Activated T-cell treated with anti-CD3 and anti-CD28 coated beads, Interleukin-2, amount 50 U/mL, for 72 hours (primary cell): ENCODE results near the gene OR3A3. TPM values are rescaled to one million over a fixed set of nuclear protein-coding genes. Genes with fewer than 3 reads are reported as not detected.
A peak's percentile ranks its signal among the peaks of the same experiment; 100 is the strongest.
"Not testable (repeated sequence)": the region's sequence is repeated elsewhere in the genome, so short reads cannot be mapped to it uniquely, and the experiment has no call there.

Source experiments
- ATAC-seq, 2 donors: fragments of 150-1000 bp; cut with Tn5 transposase; replicated peaks in 1 of 2; 2 replicates each; pipeline ENCODE4 v1.10.0; 2021; ENCODE audit warnings: moderate library complexity in 2 of 2, mild to moderate bottlenecking in 1 of 2
- DNase-seq, 2 donors: peaks; one replicate each; pipeline ENCODE4 v3.0.0; 2021 to 2022; ENCODE audit warnings: mixed read lengths in 1 of 2
- H3K27ac Mint-ChIP-seq: one replicate; pipeline ENCODE4 v1.8.0; 2022; ENCODE audit warnings: mild to moderate bottlenecking, moderate library complexity, mixed read lengths
- H3K27me3 Mint-ChIP-seq: one replicate; pipeline ENCODE4 v1.8.0; 2022; ENCODE audit warnings: low read depth, mixed read lengths
- H3K36me3 Mint-ChIP-seq, 2 donors: one replicate each; pipeline ENCODE4 v1.8.0; 2022; ENCODE audit warnings: mixed read lengths in 2 of 2, mild to moderate bottlenecking in 1 of 2; ENCODE audit not compliant: insufficient read depth in 2 of 2
- H3K4me1 Mint-ChIP-seq: one replicate; pipeline ENCODE4 v1.8.0; 2022; ENCODE audit warnings: low read depth, mixed read lengths
- H3K4me3 Mint-ChIP-seq, 2 donors: one replicate each; pipeline ENCODE4 v1.8.0; 2022; ENCODE audit warnings: mild to moderate bottlenecking in 2 of 2, mixed read lengths in 2 of 2, moderate library complexity in 2 of 2
- H3K9me3 Mint-ChIP-seq, 2 donors: one replicate each; pipeline ENCODE4 v1.8.0; 2022; ENCODE audit warnings: mixed read lengths in 2 of 2
- total RNA-seq, 2 donors: library from RNA; stranded (reverse); gene quantifications; one replicate each; pipeline ENCODE4 v1.2.3, GENCODE V29; 2022

The OR3A3 gene
- total RNA-seq, 2 donors from 2014 or later, result not detected

GRCh38 chr17:3418222-3418621 lies 7.1 kb downstream of the OR3A3 start:
- ATAC-seq (no peak), DNase-seq (no peak)
- Mint-ChIP-seq H3K4me1 (no peaks in the 10 kb centered on the region), H3K36me3 (no peaks in the 10 kb centered on the region), H3K27me3 (peaks cover 12% of the 10 kb centered on the region), H3K9me3 (no peaks in the 10 kb centered on the region), H3K27ac (no peak overlapping the region), H3K4me3 (no peak overlapping the region)

GRCh38 chr17:3433215-3433614 lies 22.0 kb downstream of the OR3A3 start:
- not testable (repeated sequence) for ATAC-seq, H3K9me3 Mint-ChIP-seq, H3K4me1 Mint-ChIP-seq, H3K36me3 Mint-ChIP-seq, H3K27me3 Mint-ChIP-seq, H3K27ac Mint-ChIP-seq, H3K4me3 Mint-ChIP-seq
- peak; percentile 6 to 14 for DNase-seq

- H3K27me3 Mint-ChIP-seq, result peaks cover 5% of the 10 kb centered on the region
- H3K36me3 Mint-ChIP-seq, result no peaks in the 10 kb centered on the region
- H3K4me1 Mint-ChIP-seq, result no peaks in the 10 kb centered on the region
- no peak within 1 kb of the TSS for H3K4me3 Mint-ChIP-seq
- H3K27ac Mint-ChIP-seq, result no peak within 1 kb of the TSS
- DNase-seq, result no peak
- no peak for ATAC-seq
- H3K9me3 Mint-ChIP-seq, result peaks cover 0 to 2% of the 10 kb centered on the region in 2 donors
These were observed 22.6 kb downstream of the OR3A3 start, which contains the start of gene OR1E2 for GRCh38 chr17:3433741-3434140. OR1E2 (minus strand) TSS chr17:3433841; CDS start chr17:3433841, 0 bp downstream.

GRCh38 chr17:3438368-3438767 lies 27.2 kb downstream of the OR3A3 start:
- DNase-seq (no peak), ATAC-seq (no peak)
- peaks cover 24% of the 10 kb centered on the region for H3K27me3 Mint-ChIP-seq
- no peaks in the 10 kb centered on the region for H3K4me1 Mint-ChIP-seq
- no peaks in the 10 kb centered on the region for H3K9me3 Mint-ChIP-seq
- H3K27ac Mint-ChIP-seq, result no peak overlapping the region
- H3K4me3 Mint-ChIP-seq, result no peak overlapping the region
- no peaks in the 10 kb centered on the region for H3K36me3 Mint-ChIP-seq

GRCh38 chr17:3440451-3440850 lies 29.3 kb downstream of the OR3A3 start:
- Mint-ChIP-seq H3K4me3 (no peak overlapping the region), H3K36me3 (no peaks in the 10 kb centered on the region), H3K9me3 (no peaks in the 10 kb centered on the region), H3K27me3 (peaks cover 24% of the 10 kb centered on the region), H3K4me1 (no peaks in the 10 kb centered on the region), H3K27ac (no peak overlapping the region)
- DNase-seq (no peak), ATAC-seq (no peak)

GRCh38 chr17:3447625-3448024 lies 36.5 kb downstream of the OR3A3 start:
- DNase-seq (no peak), ATAC-seq (peak in 1 of 2 donors; percentile 25)
- Mint-ChIP-seq H3K9me3 (no peaks in the 10 kb centered on the region), H3K36me3 (no peaks in the 10 kb centered on the region), H3K4me1 (no peaks in the 10 kb centered on the region), H3K27ac (no peak overlapping the region), H3K4me3 (no peak overlapping the region), H3K27me3 (peaks cover 10% of the 10 kb centered on the region)

- no peak overlapping the region for H3K4me3 Mint-ChIP-seq
- DNase-seq (no peak), ATAC-seq (no peak)
- H3K27me3 Mint-ChIP-seq, result peaks cover 6% of the 10 kb centered on the region
- H3K4me1 Mint-ChIP-seq, result no peaks in the 10 kb centered on the region
- H3K9me3 Mint-ChIP-seq, result no peaks in the 10 kb centered on the region
- H3K27ac Mint-ChIP-seq, result no peak overlapping the region
- H3K36me3 Mint-ChIP-seq, result no peaks in the 10 kb centered on the region
These were observed 37.0 kb downstream of the OR3A3 start for GRCh38 chr17:3448059-3448665.

- H3K4me1 Mint-ChIP-seq, H3K36me3 Mint-ChIP-seq, H3K4me3 Mint-ChIP-seq, H3K27me3 Mint-ChIP-seq, H3K9me3 Mint-ChIP-seq, ATAC-seq, DNase-seq, H3K27ac Mint-ChIP-seq: not testable (repeated sequence)
These were observed 55.2 kb downstream of the OR3A3 start for GRCh38 chr17:3466355-3466754.

GRCh38 chr17:3469529-3469928 lies 58.4 kb downstream of the OR3A3 start:
- no peak overlapping the region for H3K27ac Mint-ChIP-seq
- H3K4me1 Mint-ChIP-seq, result no peaks in the 10 kb centered on the region
- no peaks in the 10 kb centered on the region for H3K9me3 Mint-ChIP-seq
- DNase-seq (no peak), ATAC-seq (no peak)
- peaks cover 9% of the 10 kb centered on the region for H3K27me3 Mint-ChIP-seq
- no peaks in the 10 kb centered on the region for H3K36me3 Mint-ChIP-seq
- H3K4me3 Mint-ChIP-seq, result no peak overlapping the region

GRCh38 chr17:3471599-3471998 lies 60.4 kb downstream of the OR3A3 start, which contains the start of gene SPATA22:
SPATA22 (minus strand) TSS chr17:3471819; CDS start chr17:3469325, 2,494 bp downstream.
- DNase-seq (no peak), ATAC-seq (no peak)
- Mint-ChIP-seq H3K4me1 (no peaks in the 10 kb centered on the region), H3K9me3 (no peaks in the 10 kb centered on the region), H3K36me3 (no peaks in the 10 kb centered on the region), H3K4me3 (no peak within 1 kb of the TSS), H3K27me3 (peaks cover 3% of the 10 kb centered on the region), H3K27ac (no peak within 1 kb of the TSS)

- DNase-seq (no peak), ATAC-seq (no peak)
- H3K36me3 Mint-ChIP-seq, result no peaks in the 10 kb centered on the region
- no peaks in the 10 kb centered on the region for H3K4me1 Mint-ChIP-seq
- no peak overlapping the region for H3K27ac Mint-ChIP-seq
- no peaks in the 10 kb centered on the region for H3K9me3 Mint-ChIP-seq
- no peak overlapping the region for H3K4me3 Mint-ChIP-seq
- no peaks in the 10 kb centered on the region for H3K27me3 Mint-ChIP-seq
These were observed 61.0 kb downstream of the OR3A3 start for GRCh38 chr17:3472137-3472536.

Other genes starting within 250 kb of the OR3A3 start
- gene OR1A2, start 213.9 kb upstream of the OR3A3 start, total RNA-seq, result not detected
- not detected for gene OR1A1, start 203.7 kb upstream of the OR3A3 start, total RNA-seq
- gene OR3A1, start 113.0 kb upstream of the OR3A3 start, total RNA-seq, result 1 to 10 TPM in 1 of 2 donors, under 1 TPM in 1; 0.53 to 1.8 TPM
- gene OR3A2, start 25.1 kb upstream of the OR3A3 start, total RNA-seq, result 10 to 100 TPM in 1 of 2 donors, 1 to 10 TPM in 1; 6.2 to 11.0 TPM
- not detected for gene OR1E1, start 13.0 kb upstream of the OR3A3 start, total RNA-seq
- not detected for gene OR1E2, start 22.5 kb downstream of the OR3A3 start, total RNA-seq
- gene SPATA22, start 60.4 kb downstream of the OR3A3 start, total RNA-seq, result under 1 TPM in 1 of 2 donors, not detected in 1; 0.37 TPM
- gene ASPA, start 64.6 kb downstream of the OR3A3 start, total RNA-seq, result under 1 TPM in 1 of 2 donors, not detected in 1; 0.34 TPM
- gene TRPV3, start 146.4 kb downstream of the OR3A3 start, total RNA-seq, result 1 to 10 TPM; 2.0 to 2.6 TPM
- 1 to 10 TPM; 4.1 to 5.1 TPM for gene TRPV1, start 198.0 kb downstream of the OR3A3 start, total RNA-seq
- 1 to 10 TPM; 9.2 to 9.4 TPM for gene SHPK, start 224.9 kb downstream of the OR3A3 start, total RNA-seq
- 10 to 100 TPM; 10.5 to 12.1 TPM for gene CTNS, start 225.4 kb downstream of the OR3A3 start, total RNA-seq